Measurements from ENCODE around the gene CLDN16. TPM values are rescaled to one million over a fixed set of nuclear protein-coding genes. Genes with fewer than 3 reads are reported as not detected.

Gene CLDN16
- polyA plus RNA-seq, 1 donor from 2014 or later, result not detected

DNA sequence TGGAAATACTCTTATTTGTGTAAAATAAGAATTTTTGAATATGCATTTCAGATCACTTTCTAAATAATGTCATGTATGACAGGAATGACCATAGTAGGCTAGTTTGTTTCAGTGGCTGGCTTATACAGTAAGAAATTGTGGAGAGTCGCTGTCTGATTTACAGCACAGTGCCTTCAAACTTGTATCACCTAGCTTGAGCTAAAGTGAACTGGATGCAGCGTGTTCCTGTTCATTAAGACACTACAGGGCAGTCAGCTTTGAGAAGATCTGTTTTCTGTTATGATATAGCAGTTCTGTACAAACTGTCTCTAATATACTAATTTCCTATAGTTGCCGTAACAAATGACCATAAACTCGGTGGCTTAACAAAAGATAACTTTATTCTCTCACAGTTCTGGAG is 9.9 kb downstream of the CLDN16 start (continued):
- TF ChIP-seq, protein P1, sequence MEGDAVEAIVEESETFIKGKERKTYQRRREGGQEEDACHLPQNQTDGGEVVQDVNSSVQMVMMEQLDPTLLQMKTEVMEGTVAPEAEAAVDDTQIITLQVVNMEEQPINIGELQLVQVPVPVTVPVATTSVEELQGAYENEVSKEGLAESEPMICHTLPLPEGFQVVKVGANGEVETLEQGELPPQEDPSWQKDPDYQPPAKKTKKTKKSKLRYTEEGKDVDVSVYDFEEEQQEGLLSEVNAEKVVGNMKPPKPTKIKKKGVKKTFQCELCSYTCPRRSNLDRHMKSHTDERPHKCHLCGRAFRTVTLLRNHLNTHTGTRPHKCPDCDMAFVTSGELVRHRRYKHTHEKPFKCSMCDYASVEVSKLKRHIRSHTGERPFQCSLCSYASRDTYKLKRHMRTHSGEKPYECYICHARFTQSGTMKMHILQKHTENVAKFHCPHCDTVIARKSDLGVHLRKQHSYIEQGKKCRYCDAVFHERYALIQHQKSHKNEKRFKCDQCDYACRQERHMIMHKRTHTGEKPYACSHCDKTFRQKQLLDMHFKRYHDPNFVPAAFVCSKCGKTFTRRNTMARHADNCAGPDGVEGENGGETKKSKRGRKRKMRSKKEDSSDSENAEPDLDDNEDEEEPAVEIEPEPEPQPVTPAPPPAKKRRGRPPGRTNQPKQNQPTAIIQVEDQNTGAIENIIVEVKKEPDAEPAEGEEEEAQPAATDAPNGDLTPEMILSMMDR (IDR thresholded peaks at IDR 0.05; ENCODE audit: poor library complexity, severe bottlenecking), result no peak
- TF ChIP-seq SMC3 (conservative IDR thresholded peaks at IDR 0.05; ENCODE audit: poor library complexity), result no peak

DNA sequence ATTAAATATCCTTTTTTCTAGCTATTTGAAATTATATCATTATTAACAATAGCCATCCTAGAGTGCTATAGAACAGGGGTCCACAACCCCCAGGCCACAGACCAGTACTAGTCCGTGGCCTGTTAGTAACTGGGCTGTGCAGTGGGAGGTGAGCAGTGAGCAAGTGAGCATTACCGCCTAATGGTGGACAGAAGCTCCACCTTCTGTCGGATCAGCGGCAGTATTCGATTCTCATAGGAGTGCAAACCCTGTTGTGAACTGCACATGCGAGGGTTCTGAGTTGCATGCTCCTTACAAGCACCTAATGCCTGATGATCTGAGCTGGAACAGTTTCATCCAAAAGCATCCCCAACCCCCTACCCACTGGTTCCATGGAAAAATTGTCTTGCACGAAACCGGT is 11.7 kb downstream of the CLDN16 start:
- H3F3A ChIP-seq (ENCODE audit: insufficient read depth, low read length, poor library complexity, severe bottlenecking), result no peaks in the 10 kb centered on the region
- H3K4me3 ChIP-seq (ENCODE audit: low read length), result no peak overlapping the region
- no peaks in the 10 kb centered on the region for H3K9me3 ChIP-seq (ENCODE audit: low read length)
- H3K36me3 ChIP-seq (ENCODE audit: insufficient read depth, low read length), result no peaks in the 10 kb centered on the region
- H2AFZ ChIP-seq (ENCODE audit: low read depth, low read length), result no peak overlapping the region
- H3K4me2 ChIP-seq (ENCODE audit: low read length), result no peak overlapping the region
- TF ChIP-seq POLR2AphosphoS5 (IDR thresholded peaks at IDR 0.05) (no peak), RAD21 (conservative IDR thresholded peaks at IDR 0.05) (no peak), EP300 (conservative IDR thresholded peaks at IDR 0.05; ENCODE audit: poor library complexity, severe bottlenecking) (no peak), MXI1 (conservative IDR thresholded peaks at IDR 0.05; ENCODE audit: poor library complexity, severe bottlenecking) (no peak), EZH2 (IDR thresholded peaks at IDR 0.05; ENCODE audit: borderline replicate concordance, insufficient read depth, low read length, poor library complexity, severe bottlenecking) (no peak), TAF1 (IDR thresholded peaks at IDR 0.05; ENCODE audit: low read depth) (no peak), SMC3 (conservative IDR thresholded peaks at IDR 0.05; ENCODE audit: poor library complexity) (no peak)
- TF ChIP-seq, protein P1 (IDR thresholded peaks at IDR 0.05; ENCODE audit: poor library complexity, severe bottlenecking), result no peak
- TF ChIP-seq, protein P2, sequence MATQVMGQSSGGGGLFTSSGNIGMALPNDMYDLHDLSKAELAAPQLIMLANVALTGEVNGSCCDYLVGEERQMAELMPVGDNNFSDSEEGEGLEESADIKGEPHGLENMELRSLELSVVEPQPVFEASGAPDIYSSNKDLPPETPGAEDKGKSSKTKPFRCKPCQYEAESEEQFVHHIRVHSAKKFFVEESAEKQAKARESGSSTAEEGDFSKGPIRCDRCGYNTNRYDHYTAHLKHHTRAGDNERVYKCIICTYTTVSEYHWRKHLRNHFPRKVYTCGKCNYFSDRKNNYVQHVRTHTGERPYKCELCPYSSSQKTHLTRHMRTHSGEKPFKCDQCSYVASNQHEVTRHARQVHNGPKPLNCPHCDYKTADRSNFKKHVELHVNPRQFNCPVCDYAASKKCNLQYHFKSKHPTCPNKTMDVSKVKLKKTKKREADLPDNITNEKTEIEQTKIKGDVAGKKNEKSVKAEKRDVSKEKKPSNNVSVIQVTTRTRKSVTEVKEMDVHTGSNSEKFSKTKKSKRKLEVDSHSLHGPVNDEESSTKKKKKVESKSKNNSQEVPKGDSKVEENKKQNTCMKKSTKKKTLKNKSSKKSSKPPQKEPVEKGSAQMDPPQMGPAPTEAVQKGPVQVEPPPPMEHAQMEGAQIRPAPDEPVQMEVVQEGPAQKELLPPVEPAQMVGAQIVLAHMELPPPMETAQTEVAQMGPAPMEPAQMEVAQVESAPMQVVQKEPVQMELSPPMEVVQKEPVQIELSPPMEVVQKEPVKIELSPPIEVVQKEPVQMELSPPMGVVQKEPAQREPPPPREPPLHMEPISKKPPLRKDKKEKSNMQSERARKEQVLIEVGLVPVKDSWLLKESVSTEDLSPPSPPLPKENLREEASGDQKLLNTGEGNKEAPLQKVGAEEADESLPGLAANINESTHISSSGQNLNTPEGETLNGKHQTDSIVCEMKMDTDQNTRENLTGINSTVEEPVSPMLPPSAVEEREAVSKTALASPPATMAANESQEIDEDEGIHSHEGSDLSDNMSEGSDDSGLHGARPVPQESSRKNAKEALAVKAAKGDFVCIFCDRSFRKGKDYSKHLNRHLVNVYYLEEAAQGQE (IDR thresholded peaks at IDR 0.05; ENCODE audit: borderline replicate concordance), result no peak
- no peaks in the 10 kb centered on the region for H3K9me2 ChIP-seq (ENCODE audit: insufficient read depth, low read length)
- no peaks in the 10 kb centered on the region for H3K27me3 ChIP-seq (ENCODE audit: insufficient read depth, low read depth, low read length)
- no peak overlapping the region for H3K9ac ChIP-seq (ENCODE audit: low read length)
- H3K79me2 ChIP-seq (replicated peaks; ENCODE audit: insufficient read depth, low read length), result no peaks in the 10 kb centered on the region
- H4K20me1 ChIP-seq (ENCODE audit: insufficient read depth), result no peaks in the 10 kb centered on the region
- no peak overlapping the region for H3K27ac ChIP-seq (ENCODE audit: low read length)

DNA sequence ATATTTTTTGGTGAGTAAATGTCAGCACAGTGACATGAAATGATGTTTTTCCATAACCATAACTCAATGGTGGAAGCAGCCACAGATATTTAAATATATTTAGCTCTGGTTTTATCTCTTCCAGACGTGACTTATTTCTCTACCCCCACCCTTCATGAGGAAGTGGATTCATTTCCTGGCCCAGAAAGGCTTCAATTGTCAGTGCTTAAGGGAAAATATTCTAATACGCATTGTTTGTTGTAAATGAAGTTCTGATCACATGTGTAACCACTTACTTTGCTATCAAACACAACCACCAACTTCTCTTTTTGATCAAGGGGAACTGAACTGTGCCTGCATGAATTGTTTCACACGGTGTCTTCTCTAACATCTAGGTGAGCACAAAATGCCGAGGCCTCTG is 14.0 kb downstream of the CLDN16 start:
- Histone ChIP-seq H3F3A (ENCODE audit: insufficient read depth, low read length, poor library complexity, severe bottlenecking) (no peaks in the 10 kb centered on the region), H3K4me3 (ENCODE audit: low read length) (no peak overlapping the region), H3K79me2 (replicated peaks; ENCODE audit: insufficient read depth, low read length) (no peaks in the 10 kb centered on the region), H3K4me2 (ENCODE audit: low read length) (no peak overlapping the region), H3K36me3 (ENCODE audit: insufficient read depth, low read length) (no peaks in the 10 kb centered on the region), H3K9me2 (ENCODE audit: insufficient read depth, low read length) (no peaks in the 10 kb centered on the region), H3K27ac (ENCODE audit: low read length) (no peak overlapping the region), H3K27me3 (ENCODE audit: insufficient read depth, low read depth, low read length) (no peaks in the 10 kb centered on the region), H4K20me1 (ENCODE audit: insufficient read depth) (no peaks in the 10 kb centered on the region), H3K9ac (ENCODE audit: low read length) (no peak overlapping the region), H3K9me3 (ENCODE audit: low read length) (no peaks in the 10 kb centered on the region), H2AFZ (ENCODE audit: low read depth, low read length) (no peak overlapping the region)
- TF ChIP-seq SMC3 (conservative IDR thresholded peaks at IDR 0.05; ENCODE audit: poor library complexity), result no peak
- TF ChIP-seq TAF1 (IDR thresholded peaks at IDR 0.05; ENCODE audit: low read depth), result no peak
- no peak for TF ChIP-seq EP300 (conservative IDR thresholded peaks at IDR 0.05; ENCODE audit: poor library complexity, severe bottlenecking)
- TF ChIP-seq POLR2AphosphoS5 (IDR thresholded peaks at IDR 0.05), result no peak
- TF ChIP-seq, protein P2 (IDR thresholded peaks at IDR 0.05; ENCODE audit: borderline replicate concordance), result no peak
- TF ChIP-seq, protein P1 (IDR thresholded peaks at IDR 0.05; ENCODE audit: poor library complexity, severe bottlenecking), result no peak
- TF ChIP-seq EZH2 (IDR thresholded peaks at IDR 0.05; ENCODE audit: borderline replicate concordance, insufficient read depth, low read length, poor library complexity, severe bottlenecking), result no peak
- TF ChIP-seq MXI1 (conservative IDR thresholded peaks at IDR 0.05; ENCODE audit: poor library complexity, severe bottlenecking), result no peak
- no peak for TF ChIP-seq RAD21 (conservative IDR thresholded peaks at IDR 0.05)

Measured in neural cell (in vitro differentiated cells).